ENCODE measurements around the gene TAB3. TPM values are rescaled to one million over a fixed set of nuclear protein-coding genes. Genes with fewer than 3 reads are reported as not detected.

Gene TAB3
- total and polyA plus RNA-seq, 10 of the 15 experiments (the other 5 are each of a cell fraction or from before 2014, with no cell fraction given) = 1.7 to 22.1 (median 9.1) TPM

GRCh38 chrX:30819080-30819479 lies 70.0 kb downstream of the TAB3 start (continued):
- TF ChIP-seq, protein P1, sequence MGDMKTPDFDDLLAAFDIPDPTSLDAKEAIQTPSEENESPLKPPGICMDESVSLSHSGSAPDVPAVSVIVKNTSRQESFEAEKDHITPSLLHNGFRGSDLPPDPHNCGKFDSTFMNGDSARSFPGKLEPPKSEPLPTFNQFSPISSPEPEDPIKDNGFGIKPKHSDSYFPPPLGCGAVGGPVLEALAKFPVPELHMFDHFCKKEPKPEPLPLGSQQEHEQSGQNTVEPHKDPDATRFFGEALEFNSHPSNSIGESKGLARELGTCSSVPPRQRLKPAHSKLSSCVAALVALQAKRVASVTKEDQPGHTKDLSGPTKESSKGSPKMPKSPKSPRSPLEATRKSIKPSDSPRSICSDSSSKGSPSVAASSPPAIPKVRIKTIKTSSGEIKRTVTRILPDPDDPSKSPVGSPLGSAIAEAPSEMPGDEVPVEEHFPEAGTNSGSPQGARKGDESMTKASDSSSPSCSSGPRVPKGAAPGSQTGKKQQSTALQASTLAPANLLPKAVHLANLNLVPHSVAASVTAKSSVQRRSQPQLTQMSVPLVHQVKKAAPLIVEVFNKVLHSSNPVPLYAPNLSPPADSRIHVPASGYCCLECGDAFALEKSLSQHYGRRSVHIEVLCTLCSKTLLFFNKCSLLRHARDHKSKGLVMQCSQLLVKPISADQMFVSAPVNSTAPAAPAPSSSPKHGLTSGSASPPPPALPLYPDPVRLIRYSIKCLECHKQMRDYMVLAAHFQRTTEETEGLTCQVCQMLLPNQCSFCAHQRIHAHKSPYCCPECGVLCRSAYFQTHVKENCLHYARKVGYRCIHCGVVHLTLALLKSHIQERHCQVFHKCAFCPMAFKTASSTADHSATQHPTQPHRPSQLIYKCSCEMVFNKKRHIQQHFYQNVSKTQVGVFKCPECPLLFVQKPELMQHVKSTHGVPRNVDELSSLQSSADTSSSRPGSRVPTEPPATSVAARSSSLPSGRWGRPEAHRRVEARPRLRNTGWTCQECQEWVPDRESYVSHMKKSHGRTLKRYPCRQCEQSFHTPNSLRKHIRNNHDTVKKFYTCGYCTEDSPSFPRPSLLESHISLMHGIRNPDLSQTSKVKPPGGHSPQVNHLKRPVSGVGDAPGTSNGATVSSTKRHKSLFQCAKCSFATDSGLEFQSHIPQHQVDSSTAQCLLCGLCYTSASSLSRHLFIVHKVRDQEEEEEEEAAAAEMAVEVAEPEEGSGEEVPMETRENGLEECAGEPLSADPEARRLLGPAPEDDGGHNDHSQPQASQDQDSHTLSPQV (IDR thresholded peaks at IDR 0.05) = no peak
- TF ChIP-seq TBL1XR1 (IDR thresholded peaks at IDR 0.05; ENCODE audit: low read depth, low read length) = no peak

GRCh38 chrX:30816079-30816478 lies 73.0 kb downstream of the TAB3 start:
- in situ Hi-C loops (cut with MboI) = no loop called here
- Histone ChIP-seq H3K9me3 (replicated peaks; ENCODE audit: control insufficient read depth, insufficient read depth, low read length) (no peaks in the 10 kb centered on the region), H3K27me3 (replicated peaks in 1 of 2; ENCODE audit: control insufficient read depth in 2 of 2, insufficient read depth in 2 of 2, low read length in 1 of 2) (no peaks in the 10 kb centered on the region), H3K4me1 (ENCODE audit: control insufficient read depth, insufficient read depth, low read length) (peaks cover 3% of the 10 kb centered on the region; the same call in 1 of the 2 replicates), H2AFZ (ENCODE audit: control insufficient read depth, low read depth, low read length) (no peak overlapping the region), H3K9ac (ENCODE audit: control insufficient read depth, insufficient read depth, low read length) (no peak overlapping the region), H3K79me2 (ENCODE audit: control insufficient read depth, insufficient read depth, low read length) (no peaks in the 10 kb centered on the region), H3K4me2 (ENCODE audit: control insufficient read depth, insufficient read depth) (no peak overlapping the region), H3K27ac (ENCODE audit: control insufficient read depth, insufficient read depth) (no peak overlapping the region), H4K20me1 (ENCODE audit: control insufficient read depth, insufficient read depth) (no peaks in the 10 kb centered on the region), H3K36me3 (ENCODE audit: control insufficient read depth in 2 of 2, insufficient read depth in 2 of 2, low read length in 1 of 2) (no peaks in the 10 kb centered on the region), H3K4me3 (no peak overlapping the region)
- ChIA-PET SMC1A (ENCODE audit: uncharacterized antibody, unreplicated experiment) (interaction anchor here (1.1 kb wide), 1 partner anchor 143 kb away, joined by 3 read pairs; no protein-coding TSS in a partner anchor), RAD21 (ENCODE audit: unreplicated experiment) (interaction anchor here (1.6 kb wide), 1 partner anchor 80 kb away, joined by 5 read pairs; no protein-coding TSS in a partner anchor), CTCF (interaction anchor here (0.8 kb wide), 1 partner anchor 81 kb away, joined by 3 read pairs; no protein-coding TSS in a partner anchor), POLR2A (no interaction called here)
- no peak for FAIRE-seq
- intact Hi-C loops (cut with micrococcal nuclease; ENCODE audit: unreplicated experiment) = no loop called here
- WGBS (ENCODE audit: insufficient coverage, insufficient replicate concordance, low lambda C conversion rate, missing lambda C conversion rate) = 61% methylated on average over 3 of the region's 3 CpGs
- no peak for DNase-seq (ENCODE audit: low read depth, low spot score)
- no peak for ATAC-seq
- BruUV-seq (replicated peaks) = no TSS peak
- no peak for TF ChIP-seq RAD21 (IDR thresholded peaks at IDR 0.05; ENCODE audit: insufficient read depth, low read depth, low read length)
- TF ChIP-seq NKRF (conservative IDR thresholded peaks at IDR 0.05) = no peak
- TF ChIP-seq SUZ12 (IDR thresholded peaks at IDR 0.05; ENCODE audit: unreplicated experiment) = no peak
- TF ChIP-seq YY1 (IDR thresholded peaks at IDR 0.05; ENCODE audit: low read depth, low read length) = no peak
- no peak for TF ChIP-seq REST (IDR thresholded peaks at IDR 0.05; ENCODE audit: low read depth, low read length)
- TF ChIP-seq, protein P2, sequence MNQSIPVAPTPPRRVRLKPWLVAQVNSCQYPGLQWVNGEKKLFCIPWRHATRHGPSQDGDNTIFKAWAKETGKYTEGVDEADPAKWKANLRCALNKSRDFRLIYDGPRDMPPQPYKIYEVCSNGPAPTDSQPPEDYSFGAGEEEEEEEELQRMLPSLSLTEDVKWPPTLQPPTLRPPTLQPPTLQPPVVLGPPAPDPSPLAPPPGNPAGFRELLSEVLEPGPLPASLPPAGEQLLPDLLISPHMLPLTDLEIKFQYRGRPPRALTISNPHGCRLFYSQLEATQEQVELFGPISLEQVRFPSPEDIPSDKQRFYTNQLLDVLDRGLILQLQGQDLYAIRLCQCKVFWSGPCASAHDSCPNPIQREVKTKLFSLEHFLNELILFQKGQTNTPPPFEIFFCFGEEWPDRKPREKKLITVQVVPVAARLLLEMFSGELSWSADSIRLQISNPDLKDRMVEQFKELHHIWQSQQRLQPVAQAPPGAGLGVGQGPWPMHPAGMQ (IDR thresholded peaks at IDR 0.05; ENCODE audit: borderline replicate concordance) = no peak
- TF ChIP-seq MTA2 (IDR thresholded peaks at IDR 0.05; ENCODE audit: low read depth) = no peak
- TF ChIP-seq NFYB (IDR thresholded peaks at IDR 0.05; ENCODE audit: insufficient read depth, low read depth, low read length) = no peak
- TF ChIP-seq HDGF (IDR thresholded peaks at IDR 0.05) = no peak
- TF ChIP-seq ZSCAN29 (IDR thresholded peaks at IDR 0.05) = no peak

Data from GM12878 (cell line).